Measurements from ENCODE around the gene DHX57.

The DHX57 gene

DNA sequence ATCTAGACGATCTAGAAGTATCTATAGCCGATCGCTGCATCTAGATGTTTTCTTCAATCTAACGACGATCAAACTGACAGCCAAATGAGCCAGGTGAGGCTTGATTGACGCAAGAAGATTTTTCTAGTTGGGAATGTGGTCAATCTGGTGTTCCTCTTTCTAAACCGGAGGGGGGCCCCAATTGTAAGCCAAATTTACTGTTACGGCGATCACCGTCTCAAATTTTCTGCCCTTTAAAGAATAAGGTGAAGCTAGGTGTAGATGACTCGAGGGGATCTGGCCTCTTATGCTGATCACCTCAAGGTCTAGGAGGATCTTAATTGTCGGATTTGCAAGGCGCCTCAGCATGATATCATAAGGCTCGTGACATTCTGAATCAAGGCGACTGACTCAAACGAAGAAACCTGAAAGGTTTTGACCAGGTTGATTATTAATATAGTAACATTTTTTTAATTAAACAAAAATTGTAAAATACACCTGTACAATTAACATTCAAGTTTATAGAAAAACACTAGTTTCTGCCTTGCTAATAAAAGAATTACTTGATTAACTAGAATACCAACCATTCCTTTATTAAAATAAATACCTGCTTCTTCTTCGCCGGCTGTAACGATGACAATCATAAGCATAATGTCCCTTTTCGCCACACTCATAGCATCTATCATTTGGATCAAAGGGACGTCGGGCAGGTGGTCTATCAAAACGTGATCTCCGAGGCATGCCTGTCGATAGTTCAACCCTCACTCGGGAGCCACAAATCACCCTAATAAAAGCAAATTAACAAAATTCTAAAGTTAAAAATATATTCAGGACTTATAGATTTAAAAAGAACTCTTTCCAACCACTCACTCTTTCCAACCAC lies 126.6 kb downstream of the DHX57 start:
- DNase-seq, result no peak

DNA sequence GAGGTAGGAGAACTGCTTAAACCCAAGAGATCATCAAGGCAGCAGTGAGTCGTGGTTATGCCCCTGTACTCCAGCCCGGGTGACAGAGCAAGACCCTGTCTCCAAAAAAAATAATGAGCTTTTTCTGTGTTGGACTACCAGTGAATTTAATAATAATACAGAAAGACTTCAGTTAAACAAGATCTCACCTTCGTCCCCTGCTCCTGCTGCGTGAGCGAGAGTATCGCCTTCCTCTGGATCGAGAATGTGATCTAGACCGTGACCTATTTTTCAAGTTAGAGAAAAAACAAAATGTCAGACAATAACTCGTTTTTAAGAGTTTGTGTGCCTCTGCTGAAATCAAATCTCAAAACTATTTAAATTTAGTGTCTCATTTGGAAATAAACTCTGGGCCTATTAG lies 127.3 kb downstream of the DHX57 start:
- DNase-seq, result no peak

DNA sequence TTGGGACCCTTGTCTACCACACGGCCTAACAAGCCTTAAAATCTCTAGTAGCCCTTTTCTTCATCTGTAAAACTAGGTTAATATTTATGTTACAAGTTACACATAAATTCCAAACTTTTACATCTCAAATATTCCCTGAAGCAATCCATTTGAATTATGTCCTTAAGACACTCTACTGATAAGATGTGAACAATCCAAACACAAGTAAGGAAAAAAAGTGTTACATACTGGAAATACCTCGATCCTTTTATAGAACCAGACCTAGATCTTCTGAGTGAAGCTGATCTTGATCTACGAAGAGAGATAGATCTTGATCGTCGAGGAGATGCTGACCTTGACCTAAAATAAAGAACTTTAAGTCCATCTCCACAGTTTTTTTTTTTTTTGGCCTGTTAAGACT lies 127.9 kb downstream of the DHX57 start:
- no peak for DNase-seq

Measured in NCI-H2171 treated with DMSO at 0.1 percent for 48 hours (cell line).